WTC11 (cell line): ENCODE measurements around the gene CACNA2D4.

Experiments used
- ATF2 ChIP-seq: sonication (generic); formaldehyde crosslinking; IDR thresholded peaks from 2 replicates; pipeline ENCODE4 v1.8.1; 2022; ENCODE audit warnings: low read depth, missing genetic modification reagents, borderline replicate concordance
- CBFB ChIP-seq: sonication (generic); formaldehyde crosslinking; IDR thresholded peaks from 2 replicates; pipeline ENCODE4 v1.8.1; 2022; ENCODE audit warnings: mild to moderate bottlenecking, low read depth, missing genetic modification reagents
- CTCF ChIP-seq: fragments of 200-600 bp; IDR thresholded peaks from 2 replicates; pipeline ENCODE4 v1.8.0; 2022; ENCODE audit warnings: antibody characterized with exemption
- E2F4 ChIP-seq: sonication (generic); formaldehyde crosslinking; IDR thresholded peaks from 2 replicates; pipeline ENCODE4 v1.8.1; 2022; ENCODE audit warnings: low read depth, mild to moderate bottlenecking, moderate library complexity, missing genetic modification reagents, borderline replicate concordance
- FOXJ3 ChIP-seq: sonication (generic); formaldehyde crosslinking; IDR thresholded peaks from 2 replicates; pipeline ENCODE4 v1.9.0; 2021; ENCODE audit warnings: missing genetic modification reagents, mild to moderate bottlenecking, borderline replicate concordance
- MAX ChIP-seq: sonication (generic); formaldehyde crosslinking; IDR thresholded peaks from 2 replicates; pipeline ENCODE4 v1.8.0; 2022; ENCODE audit warnings: mild to moderate bottlenecking, missing genetic modification reagents
- NFE2L1 ChIP-seq: sonication (generic); formaldehyde crosslinking; IDR thresholded peaks from 2 replicates; pipeline ENCODE4 v1.8.1; 2023; ENCODE audit warnings: missing genetic modification reagents
- SMAD4 ChIP-seq: sonication (generic); formaldehyde crosslinking; IDR thresholded peaks from 2 replicates; pipeline ENCODE4 v1.8.0; 2022; ENCODE audit warnings: mild to moderate bottlenecking, missing genetic modification reagents
- SP1 ChIP-seq: sonication (generic); formaldehyde crosslinking; conservative IDR thresholded peaks from 2 replicates; pipeline ENCODE4 v1.8.1; 2022; ENCODE audit warnings: missing genetic modification reagents
- TEAD1 ChIP-seq: sonication (generic); formaldehyde crosslinking; IDR thresholded peaks from 2 replicates; pipeline ENCODE4 v1.8.0; 2022; ENCODE audit warnings: mild to moderate bottlenecking, missing genetic modification reagents
- TEAD4 ChIP-seq: sonication (generic); formaldehyde crosslinking; IDR thresholded peaks from 2 replicates; pipeline ENCODE4 v1.8.0; 2022; ENCODE audit warnings: mild to moderate bottlenecking, missing genetic modification reagents
- USF1 ChIP-seq: sonication (generic); formaldehyde crosslinking; IDR thresholded peaks from 2 replicates; pipeline ENCODE4 v1.8.0; 2022; ENCODE audit warnings: mild to moderate bottlenecking, missing genetic modification reagents
- ZBTB21 ChIP-seq: sonication (generic); formaldehyde crosslinking; IDR thresholded peaks from 2 replicates; pipeline ENCODE4 v1.8.1; 2023; ENCODE audit warnings: mild to moderate bottlenecking, missing genetic modification reagents, borderline replicate concordance
- ZBTB43 ChIP-seq: sonication (generic); formaldehyde crosslinking; IDR thresholded peaks from 2 replicates; pipeline ENCODE4 v1.8.1; 2023; ENCODE audit warnings: mild to moderate bottlenecking, missing genetic modification reagents

GRCh38 chr12:1965916-1966315 lies 47.5 kb upstream of the CACNA2D4 start:
- TF ChIP-seq USF1 (CRISPR knock-in tag) (no peak), CTCF (no peak), ZBTB21 (no peak), SP1 (CRISPR knock-in tag) (no peak), ZBTB43 (CRISPR knock-in tag) (no peak), E2F4 (CRISPR knock-in tag) (no peak), MAX (CRISPR knock-in tag) (no peak), TEAD1 (no peak), NFE2L1 (CRISPR knock-in tag) (no peak), ATF2 (CRISPR knock-in tag) (no peak), TEAD4 (CRISPR knock-in tag) (no peak), SMAD4 (no peak), CBFB (no peak), FOXJ3 (CRISPR knock-in tag) (no peak)
